Keratinocyte (primary cell): ENCODE data around the gene TBXAS1.

ENCODE experiments used
- CTCF ChIP-seq, 3 experiments: IDR thresholded peaks in 1 of 3; conservative IDR thresholded peaks in 1 of 3; optimal IDR thresholded peaks in 1 of 3; 2 replicates in 2 of 3; 3 replicates in 1 of 3; pipeline versions ENCODE3 to v1.5.1; 2011; ENCODE audit warnings: low read length in 3 of 3, mild to moderate bottlenecking in 3 of 3, moderate library complexity in 2 of 3, control low read depth in 1 of 3, inconsistent platforms in 1 of 3; ENCODE audit not compliant: insufficient read depth in 2 of 3; ENCODE audit errors: extremely low read depth in 1 of 3
- EZH2 ChIP-seq: IDR thresholded peaks from one replicate; pipeline ENCODE4 v1.6.1; 2012; ENCODE audit warnings: inconsistent platforms, mild to moderate bottlenecking, low read length, moderate library complexity

GRCh38 chr7:139990571-139991268, 161.7 kb downstream of the TBXAS1 start:
- no peak for TF ChIP-seq CTCF (optimal IDR thresholded peaks at IDR 0.05 in 1 of 3, IDR thresholded peaks at IDR 0.05 in 1 of 3, conservative IDR thresholded peaks at IDR 0.05 in 1 of 3; ENCODE audit: extremely low read depth in 1 of 3, insufficient read depth in 2 of 3, low read length in 3 of 3)
- TF ChIP-seq EZH2: no peak
